IMR-90 (cell line): Measurements from ENCODE around the gene MCM3AP. TPM values are rescaled to one million over a fixed set of nuclear protein-coding genes. Genes with fewer than 3 reads are reported as not detected.

Source experiments
- ATAC-seq: fragments of 200-7000 bp; cut with Tn5 transposase; 2 replicates; pipeline ENCODE4 v1.9.1; 2020; ENCODE audit warnings: low read depth, mild to moderate bottlenecking, moderate library complexity
- BruUV-seq: library from RNA; stranded (reverse); fragments of 400-500 nt; replicated peaks from 2 replicates; lab custom pipeline; 2021; lab: Mats Ljungman, UMichigan
- CTCF ChIA-PET: fragments of 300-600 bp; formaldehyde crosslinking; extraction: SDS; loops from one replicate; lab custom pipeline; 2021; ENCODE audit warnings: antibody characterized with exemption; lab: Yijun Ruan, JAX
- POLR2A ChIA-PET: fragments of 300-600 bp; sonication (Branson Sonifier 250); formaldehyde crosslinking; loops from one replicate; lab custom pipeline; 2022; ENCODE audit warnings: antibody characterized with exemption; ENCODE audit not compliant: unreplicated experiment; lab: Charles Lee
- DNase-seq: peaks from one replicate; pipeline ENCODE4 v3.0.0; 2013
- H2AFZ ChIP-seq: replicated peaks from 2 replicates; pipeline ENCODE3; 2013; ENCODE audit warnings: low read length, mild to moderate bottlenecking; ENCODE audit not compliant: poor library complexity
- H2AK5ac ChIP-seq: 2 replicates; pipeline ENCODE4 v1.6.1; 2013; ENCODE audit warnings: low read depth, low read length, inconsistent platforms
- H2AK9ac ChIP-seq: replicated peaks from 2 replicates; pipeline ENCODE3; 2013; ENCODE audit warnings: mild to moderate bottlenecking, low read depth, low read length, moderate library complexity; ENCODE audit not compliant: poor library complexity
- H2BK120ac ChIP-seq: 2 replicates; pipeline ENCODE4 v1.6.1; 2013; ENCODE audit warnings: low read depth, low read length, inconsistent platforms
- H2BK15ac ChIP-seq: 3 replicates; pipeline ENCODE4 v1.6.1; 2013; ENCODE audit warnings: low read depth, low read length, inconsistent platforms
- H2BK20ac ChIP-seq: 2 replicates; pipeline ENCODE4 v1.6.1; 2013; ENCODE audit warnings: low read depth, mild to moderate bottlenecking, inconsistent platforms, low read length, moderate library complexity
- H2BK5ac ChIP-seq: 2 replicates; pipeline ENCODE4 v1.6.1; 2013; ENCODE audit warnings: mild to moderate bottlenecking, low read depth, low read length, inconsistent platforms; ENCODE audit not compliant: poor library complexity, severe bottlenecking
- H3K14ac ChIP-seq: replicated peaks from 2 replicates; pipeline ENCODE4 v1.6.1; 2013; ENCODE audit warnings: low read depth, low read length, inconsistent platforms
- H3K18ac ChIP-seq: 2 replicates; pipeline ENCODE4 v1.6.1; 2013; ENCODE audit warnings: low read depth, low read length, control low read depth
- H3K23ac ChIP-seq: 2 replicates; pipeline ENCODE4 v1.6.1; 2013; ENCODE audit warnings: low read depth, low read length, inconsistent platforms
- H3K27ac ChIP-seq: 2 replicates; pipeline ENCODE4 v1.5.1; 2013; ENCODE audit warnings: mild to moderate bottlenecking, control low read depth, low read length; ENCODE audit not compliant: insufficient read depth
- H3K27me3 ChIP-seq: 2 replicates; pipeline ENCODE4 v1.6.1; 2013; ENCODE audit warnings: low read length; ENCODE audit not compliant: control insufficient read depth, insufficient read depth
- H3K36me3 ChIP-seq: 2 replicates; pipeline ENCODE4 v1.6.1; 2013; ENCODE audit warnings: low read length, mixed read lengths; ENCODE audit not compliant: control insufficient read depth, insufficient read depth
- H3K4ac ChIP-seq: 2 replicates; pipeline ENCODE4 v1.6.1; 2013; ENCODE audit warnings: low read depth, low read length, inconsistent platforms
- H3K4me1 ChIP-seq: 2 replicates; pipeline ENCODE4 v1.6.1; 2013; ENCODE audit warnings: low read length, mixed read lengths; ENCODE audit not compliant: control insufficient read depth, insufficient read depth
- H3K4me2 ChIP-seq: 2 replicates; pipeline ENCODE4 v1.6.1; 2013; ENCODE audit warnings: low read depth, mild to moderate bottlenecking, control low read depth, low read length, moderate library complexity
- H3K4me3 ChIP-seq: 2 replicates; pipeline ENCODE4 v1.5.1; 2013; ENCODE audit warnings: low read depth, mild to moderate bottlenecking, control low read depth, low read length, moderate library complexity; ENCODE audit not compliant: insufficient read depth
- H3K56ac ChIP-seq: 2 replicates; pipeline ENCODE4 v1.6.1; 2013; ENCODE audit warnings: low read length, inconsistent platforms; ENCODE audit not compliant: insufficient read depth; ENCODE audit errors: extremely low read depth
- H3K79me1 ChIP-seq, 2 experiments: 2 replicates each; pipeline ENCODE4 v1.6.1; 2013; ENCODE audit warnings: low read length in 2 of 2, inconsistent platforms in 1 of 2, low read depth in 1 of 2
- H3K9ac ChIP-seq: 2 replicates; pipeline ENCODE4 v1.6.1; 2013; ENCODE audit warnings: low read depth, low read length, control low read depth
- H3K9me1 ChIP-seq: 2 replicates; pipeline ENCODE4 v1.6.1; 2013; ENCODE audit warnings: low read length, inconsistent platforms; ENCODE audit not compliant: insufficient read depth
- H3K9me3 ChIP-seq: 2 replicates; pipeline ENCODE4 v1.6.1; 2013; ENCODE audit warnings: low read length; ENCODE audit not compliant: control insufficient read depth, insufficient read depth
- H4K20me1 ChIP-seq: 2 replicates; pipeline ENCODE4 v1.6.1; 2013; ENCODE audit warnings: low read length, inconsistent platforms; ENCODE audit not compliant: insufficient read depth
- H4K5ac ChIP-seq: 2 replicates; pipeline ENCODE4 v1.6.1; 2013; ENCODE audit warnings: mild to moderate bottlenecking, low read depth, low read length, control low read depth
- H4K8ac ChIP-seq, 2 experiments: 2 replicates each; pipeline ENCODE4 v1.6.1; 2013; ENCODE audit warnings: low read depth in 2 of 2, low read length in 2 of 2, control low read depth in 1 of 2, inconsistent platforms in 1 of 2
- H4K91ac ChIP-seq: 2 replicates; pipeline ENCODE4 v1.6.1; 2013; ENCODE audit warnings: low read depth, low read length, inconsistent platforms; ENCODE audit not compliant: insufficient read depth
- BHLHE40 ChIP-seq: fragments of 150-350 bp; IDR thresholded peaks from 2 replicates; pipeline ENCODE4 v1.6.1; 2016; ENCODE audit warnings: mild to moderate bottlenecking, low read depth, low read length
- CHD1 ChIP-seq: IDR thresholded peaks from 2 replicates; pipeline ENCODE4 v1.6.1; 2012; ENCODE audit warnings: low read depth, low read length, improper control_type of control experiment
- FOS ChIP-seq: fragments of 150-350 bp; IDR thresholded peaks from 2 replicates; pipeline ENCODE4 v1.6.1; 2016; ENCODE audit warnings: low read depth, low read length
- MAFK ChIP-seq: IDR thresholded peaks from 2 replicates; pipeline ENCODE4 v1.6.1; 2012; ENCODE audit warnings: low read depth, low read length, improper control_type of control experiment
- MXI1 ChIP-seq: IDR thresholded peaks from 2 replicates; pipeline ENCODE4 v1.6.1; 2012; ENCODE audit warnings: low read depth, mild to moderate bottlenecking, low read length, moderate library complexity, borderline replicate concordance
- NFE2L2 ChIP-seq: fragments of 150-350 bp; IDR thresholded peaks from 2 replicates; pipeline ENCODE4 v1.6.1; 2016; ENCODE audit warnings: low read depth, mild to moderate bottlenecking, low read length
- RCOR1 ChIP-seq: IDR thresholded peaks from 2 replicates; pipeline ENCODE4 v1.6.1; 2012; ENCODE audit warnings: mild to moderate bottlenecking, low read length, improper control_type of control experiment; ENCODE audit not compliant: insufficient replicate concordance
- RFX5 ChIP-seq: IDR thresholded peaks from 2 replicates; pipeline ENCODE4 v1.8.0; 2012; ENCODE audit warnings: low read depth, mild to moderate bottlenecking, low read length, moderate library complexity
- SMC3 ChIP-seq: fragments of 150-350 bp; IDR thresholded peaks from 2 replicates; pipeline ENCODE4 v1.6.1; 2016; ENCODE audit warnings: low read depth, mild to moderate bottlenecking, antibody characterized with exemption, low read length, moderate library complexity
- USF2 ChIP-seq: fragments of 150-350 bp; IDR thresholded peaks from 2 replicates; pipeline ENCODE4 v1.6.1; 2017; ENCODE audit warnings: mild to moderate bottlenecking, antibody characterized with exemption, low read length, low read depth
- WGBS, 2 experiments: methylation state at CpG; one replicate each; pipeline versions ENCODE4 v1.1.5 to v1.1.7; 2013; ENCODE audit warnings: missing lambda C conversion rate in 2 of 2; ENCODE audit not compliant: insufficient read length in 1 of 2; ENCODE audit errors: extremely low coverage in 2 of 2; 5-methylcytosine and 5-hydroxymethylcytosine counted together
- dilution Hi-C: fragments of 300-500 bp; cut with HindIII; formaldehyde crosslinking; loops from one replicate; pipeline ENCODE4 v1.14.3; 2018; ENCODE audit warnings: low sequenced_read_pairs; ENCODE audit not compliant: unreplicated experiment
- in situ Hi-C: fragments of 300-500 bp; cut with MboI; formaldehyde crosslinking; loops from 3 replicates; pipeline ENCODE4 v1.14.3; 2019; ENCODE audit warnings: low sequenced_read_pairs, inconsistent platforms, mixed read lengths
- intact Hi-C: fragments of 100-400 bp; cut with micrococcal nuclease; formaldehyde crosslinking; loops from 2 replicates; pipeline ENCODE4 v1.10.0; 2022
- polyA plus RNA-seq, 3 experiments: library from polyadenylated mRNA; depleted of rRNA; stranded (reverse); fragments of >200 nt; gene quantifications; 2 replicates each; pipeline ENCODE4 v1.2.3, GENCODE V29; 2012; ENCODE audit warnings: low replicate concordance in 1 of 3
- total RNA-seq: library from RNA; depleted of rRNA; stranded (reverse); fragments of >200 nt; gene quantifications from 2 replicates; pipeline ENCODE4 v1.2.3, GENCODE V29; 2012
- TF ChIP-seq, protein P1 (sequence below): fragments of 150-350 bp; IDR thresholded peaks from 2 replicates; pipeline ENCODE4 v1.6.1; 2016; ENCODE audit warnings: low read depth, mild to moderate bottlenecking, low read length, moderate library complexity, borderline replicate concordance

The MCM3AP gene
- total and polyA plus RNA-seq, 2 of the 4 experiments (the other 2 are of a cell fraction) = 46.5 to 63.1 TPM

GRCh38 chr21:46322351-46323226 lies 37.2 kb upstream of the MCM3AP start (continued):
- no peak for TF ChIP-seq RFX5

DNA sequence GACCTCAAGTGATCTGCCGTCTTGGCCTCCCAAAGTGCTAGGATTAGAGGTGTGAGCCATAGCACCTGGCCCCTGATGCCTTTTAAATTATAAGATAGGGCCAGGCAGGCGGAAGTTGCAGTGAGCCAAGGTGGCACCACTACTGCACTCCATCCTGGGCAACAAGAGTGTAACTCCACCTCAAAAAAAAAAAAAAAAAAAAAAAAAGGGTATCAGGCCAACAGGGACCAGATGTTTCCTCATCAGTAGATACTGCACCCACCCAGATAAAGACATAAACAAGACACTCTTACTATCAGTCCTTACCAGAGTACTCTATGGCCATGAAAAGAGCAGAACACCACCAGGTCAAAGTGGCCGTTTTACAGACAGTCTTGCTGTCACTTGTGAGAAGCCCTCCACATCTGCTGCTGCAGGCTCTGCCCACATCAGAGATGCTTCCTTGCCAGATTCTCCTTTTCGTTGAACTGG lies 35.0 kb upstream of the MCM3AP start:
- Histone ChIP-seq H2AFZ (peak overlapping the region; percentile 27), H3K4me2 (peak overlapping the region; percentile 52), H4K5ac (no peak overlapping the region), H3K4me3 (no peak overlapping the region), H3K9ac (no peak overlapping the region; the same call in 1 of the 2 replicates), H4K20me1 (peaks cover 13% of the 10 kb centered on the region), H3K56ac (no peak overlapping the region), H3K79me1 (peaks cover 21 to 57% of the 10 kb centered on the region in 2 experiments), H3K4ac (no peak overlapping the region), H3K4me1 (peaks cover 4% of the 10 kb centered on the region), H2BK120ac (no peak overlapping the region), H2BK20ac (no peak overlapping the region), H2AK9ac (no peak overlapping the region), H4K8ac (peak overlapping the region in 1 of 2 experiments; percentile 15; a peak in 1 of 4 replicates), H3K18ac (no peak overlapping the region), H2AK5ac (no peak overlapping the region), H3K9me3 (no peaks in the 10 kb centered on the region), H4K91ac (no peak overlapping the region), H3K27me3 (no peaks in the 10 kb centered on the region), H2BK5ac (no peak overlapping the region), H3K14ac (0 out of 2 replicates have a peak overlapping the region, but pooled peaks have one; percentile 11), H2BK15ac (no peak overlapping the region), H3K27ac (peak overlapping the region; percentile 2; the same call in 1 of the 2 replicates), H3K9me1 (peaks cover 6% of the 10 kb centered on the region; the same call in 1 of the 2 replicates), H3K23ac (peak overlapping the region; percentile 75; the same call in 1 of the 2 replicates), H3K36me3 (no peaks in the 10 kb centered on the region; the same call in 1 of the 2 replicates)
- POLR2A ChIA-PET = no interaction called here
- WGBS, 2 experiments = 60% methylated on average over 1 of the region's 4 CpGs; no CpG with 5 or more reads in 1 of the 2 experiments
- DNase-seq (no peak), ATAC-seq (no peak)
- intact Hi-C loops = loop anchor here (10.0 kb wide), 1 partner anchor 346 kb away; no protein-coding TSS in a partner anchor
- CTCF ChIA-PET = no interaction called here
- in situ Hi-C loops = no loop called here
- dilution Hi-C loops = no loop called here
- no TSS peak for BruUV-seq
- TF ChIP-seq SMC3 (no peak), MAFK (no peak), NFE2L2 (no peak), RFX5 (no peak), RCOR1 (no peak), CHD1 (no peak), FOS (no peak), MXI1 (no peak), USF2 (no peak), BHLHE40 (no peak)
- TF ChIP-seq, protein P1, sequence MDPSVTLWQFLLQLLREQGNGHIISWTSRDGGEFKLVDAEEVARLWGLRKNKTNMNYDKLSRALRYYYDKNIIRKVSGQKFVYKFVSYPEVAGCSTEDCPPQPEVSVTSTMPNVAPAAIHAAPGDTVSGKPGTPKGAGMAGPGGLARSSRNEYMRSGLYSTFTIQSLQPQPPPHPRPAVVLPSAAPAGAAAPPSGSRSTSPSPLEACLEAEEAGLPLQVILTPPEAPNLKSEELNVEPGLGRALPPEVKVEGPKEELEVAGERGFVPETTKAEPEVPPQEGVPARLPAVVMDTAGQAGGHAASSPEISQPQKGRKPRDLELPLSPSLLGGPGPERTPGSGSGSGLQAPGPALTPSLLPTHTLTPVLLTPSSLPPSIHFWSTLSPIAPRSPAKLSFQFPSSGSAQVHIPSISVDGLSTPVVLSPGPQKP = no peak
